Endothelial cell of umbilical vein (primary cell): ENCODE data around the gene HSPG2.

Experiments used
- CTCF ChIP-seq, 2 donors: IDR thresholded peaks; 1 replicate in 1 of 2; 2 replicates in 1 of 2; pipeline ENCODE4 v1.5.1; 2011; ENCODE audit warnings: low read length in 2 of 2, mild to moderate bottlenecking in 2 of 2, moderate library complexity in 2 of 2, control low read depth in 1 of 2, inconsistent platforms in 1 of 2, low read depth in 1 of 2; ENCODE audit not compliant: insufficient read depth in 1 of 2; ENCODE audit errors: extremely low read depth in 1 of 2
- EZH2 ChIP-seq: IDR thresholded peaks from 2 replicates; pipeline ENCODE4 v1.6.1; 2012; ENCODE audit warnings: borderline replicate concordance, low read depth, mild to moderate bottlenecking, moderate library complexity, low read length, inconsistent platforms; ENCODE audit not compliant: severe bottlenecking
- FOS ChIP-seq: IDR thresholded peaks from 2 replicates; pipeline ENCODE4 v1.6.1; 2011; ENCODE audit warnings: mild to moderate bottlenecking, low read length, moderate library complexity, borderline replicate concordance; ENCODE audit not compliant: insufficient read depth
- MAX ChIP-seq: IDR thresholded peaks from 2 replicates; pipeline ENCODE4 v1.6.1; 2011; ENCODE audit not compliant: insufficient read depth, insufficient read length
- POLR2A ChIP-seq: IDR thresholded peaks from 2 replicates; pipeline ENCODE4 v1.6.1; 2012; ENCODE audit warnings: low read depth, mild to moderate bottlenecking, control low read depth, low read length

- TF ChIP-seq POLR2A (no peak), FOS (no peak), CTCF (IDR thresholded peaks at IDR 0.05; ENCODE audit: extremely low read depth in 1 of 2, insufficient read depth in 1 of 2, low read depth in 1 of 2, low read length in 2 of 2) (no peak), EZH2 (no peak), MAX (no peak)
Observed at GRCh38 chr1:21872445-21873079, 64.5 kb downstream of the HSPG2 start.
